Kidney epithelial cell (primary cell): ENCODE measurements around the gene NAGPA. TPM values are rescaled to one million over a fixed set of nuclear protein-coding genes. Genes with fewer than 3 reads are reported as not detected.

ENCODE experiments used
- DNase-seq: peaks from one replicate; pipeline ENCODE4 v3.0.0-alpha.2; 2010; ENCODE audit warnings: low read depth
- H3K27me3 ChIP-seq: 2 replicates; pipeline ENCODE4 v1.6.0; 2011; ENCODE audit warnings: low read length; ENCODE audit not compliant: control insufficient read depth, insufficient read depth
- H3K36me3 ChIP-seq: 2 replicates; pipeline ENCODE4 v1.5.1; 2011; ENCODE audit warnings: low read length; ENCODE audit not compliant: control insufficient read depth, insufficient read depth
- H3K4me3 ChIP-seq: 2 replicates; pipeline ENCODE4 v1.5.1; 2011; ENCODE audit warnings: low read depth, mild to moderate bottlenecking, control low read depth, low read length
- CTCF ChIP-seq: IDR thresholded peaks from 2 replicates; pipeline ENCODE4 v1.5.1; 2011; ENCODE audit warnings: mild to moderate bottlenecking, moderate library complexity, low read length, control low read depth, inconsistent platforms; ENCODE audit not compliant: insufficient read depth, poor library complexity, severe bottlenecking
- total RNA-seq: library from RNA; depleted of rRNA; stranded (reverse); fragments of >200 nt; gene quantifications from 2 replicates; pipeline ENCODE4 v1.2.3, GENCODE V29; 2015

The NAGPA gene
- total RNA-seq, 1 donor from 2014 or later = 40.0 TPM

- Histone ChIP-seq H3K36me3 (no peaks in the 10 kb centered on the region), H3K4me3 (no peak overlapping the region), H3K27me3 (no peaks in the 10 kb centered on the region)
- DNase-seq = no peak
- no peak for TF ChIP-seq CTCF
These were observed 6.6 kb downstream of the NAGPA start for GRCh38 chr16:5027086-5027485.

- no peaks in the 10 kb centered on the region for H3K36me3 ChIP-seq
- H3K27me3 ChIP-seq = no peaks in the 10 kb centered on the region
- H3K4me3 ChIP-seq = no peak overlapping the region
- TF ChIP-seq CTCF = no peak
- no peak for DNase-seq
These were observed 7.1 kb downstream of the NAGPA start for GRCh38 chr16:5026664-5027063.

- Histone ChIP-seq H3K27me3 (peaks cover 3% of the 10 kb centered on the region), H3K4me3 (no peak overlapping the region), H3K36me3 (no peaks in the 10 kb centered on the region)
- TF ChIP-seq CTCF = peak; percentile 60
- no peak for DNase-seq
These were observed 8.5 kb downstream of the NAGPA start for GRCh38 chr16:5025171-5025632.

- TF ChIP-seq CTCF = no peak
- no peak for DNase-seq
These were observed 9.1 kb downstream of the NAGPA start for GRCh38 chr16:5024632-5025031.

GRCh38 chr16:5022521-5022920, 11.2 kb downstream of the NAGPA start:
- no peaks in the 10 kb centered on the region for H3K36me3 ChIP-seq
- H3K4me3 ChIP-seq = no peak overlapping the region
- DNase-seq = no peak
- TF ChIP-seq CTCF = no peak
- H3K27me3 ChIP-seq = peaks cover 3% of the 10 kb centered on the region

More at GRCh38 chr16:5024632-5025031, 9.1 kb downstream of the NAGPA start:
- Histone ChIP-seq H3K27me3 (peaks cover 3% of the 10 kb centered on the region), H3K4me3 (no peak overlapping the region), H3K36me3 (no peaks in the 10 kb centered on the region)

GRCh38 chr16:5020551-5020950, 13.2 kb downstream of the NAGPA start:
- no peak overlapping the region for H3K4me3 ChIP-seq
- no peak for DNase-seq
- TF ChIP-seq CTCF = no peak
- no peaks in the 10 kb centered on the region for H3K36me3 ChIP-seq
- peaks cover 3% of the 10 kb centered on the region for H3K27me3 ChIP-seq
